ENCODE data around the gene PLCL1.

PLCL1 gene

DNA sequence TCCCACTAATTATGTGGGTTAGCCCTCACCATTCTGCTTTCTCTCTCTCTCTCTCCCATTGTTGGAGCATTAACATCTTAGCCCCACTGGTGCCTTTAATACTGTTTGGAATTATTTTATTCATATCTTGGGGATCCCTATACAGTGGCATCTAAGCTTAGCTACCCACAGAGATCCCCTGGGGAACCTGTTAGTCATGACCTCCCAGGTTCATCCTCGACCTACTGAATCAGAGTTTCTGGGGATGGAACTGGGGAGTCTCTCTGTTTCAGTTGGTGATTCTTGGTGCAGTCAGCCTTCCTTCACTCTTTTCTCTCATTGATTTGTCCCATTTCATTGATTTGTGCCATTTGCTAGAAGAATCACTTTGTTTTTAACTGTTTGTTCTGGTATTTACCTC lies 137.3 kb downstream of the PLCL1 start:
- no peak for TF ChIP-seq EZH2 (IDR thresholded peaks at IDR 0.05; ENCODE audit: borderline replicate concordance, low read length)
- TF ChIP-seq, protein P1, sequence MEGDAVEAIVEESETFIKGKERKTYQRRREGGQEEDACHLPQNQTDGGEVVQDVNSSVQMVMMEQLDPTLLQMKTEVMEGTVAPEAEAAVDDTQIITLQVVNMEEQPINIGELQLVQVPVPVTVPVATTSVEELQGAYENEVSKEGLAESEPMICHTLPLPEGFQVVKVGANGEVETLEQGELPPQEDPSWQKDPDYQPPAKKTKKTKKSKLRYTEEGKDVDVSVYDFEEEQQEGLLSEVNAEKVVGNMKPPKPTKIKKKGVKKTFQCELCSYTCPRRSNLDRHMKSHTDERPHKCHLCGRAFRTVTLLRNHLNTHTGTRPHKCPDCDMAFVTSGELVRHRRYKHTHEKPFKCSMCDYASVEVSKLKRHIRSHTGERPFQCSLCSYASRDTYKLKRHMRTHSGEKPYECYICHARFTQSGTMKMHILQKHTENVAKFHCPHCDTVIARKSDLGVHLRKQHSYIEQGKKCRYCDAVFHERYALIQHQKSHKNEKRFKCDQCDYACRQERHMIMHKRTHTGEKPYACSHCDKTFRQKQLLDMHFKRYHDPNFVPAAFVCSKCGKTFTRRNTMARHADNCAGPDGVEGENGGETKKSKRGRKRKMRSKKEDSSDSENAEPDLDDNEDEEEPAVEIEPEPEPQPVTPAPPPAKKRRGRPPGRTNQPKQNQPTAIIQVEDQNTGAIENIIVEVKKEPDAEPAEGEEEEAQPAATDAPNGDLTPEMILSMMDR (IDR thresholded peaks at IDR 0.05; ENCODE audit: low read length) = no peak
- H3K27ac ChIP-seq (ENCODE audit: low read depth, low read length, poor library complexity, severe bottlenecking) = no peak overlapping the region
- no peaks in the 10 kb centered on the region for H3K27me3 ChIP-seq (ENCODE audit: insufficient read depth, low read length)

DNA sequence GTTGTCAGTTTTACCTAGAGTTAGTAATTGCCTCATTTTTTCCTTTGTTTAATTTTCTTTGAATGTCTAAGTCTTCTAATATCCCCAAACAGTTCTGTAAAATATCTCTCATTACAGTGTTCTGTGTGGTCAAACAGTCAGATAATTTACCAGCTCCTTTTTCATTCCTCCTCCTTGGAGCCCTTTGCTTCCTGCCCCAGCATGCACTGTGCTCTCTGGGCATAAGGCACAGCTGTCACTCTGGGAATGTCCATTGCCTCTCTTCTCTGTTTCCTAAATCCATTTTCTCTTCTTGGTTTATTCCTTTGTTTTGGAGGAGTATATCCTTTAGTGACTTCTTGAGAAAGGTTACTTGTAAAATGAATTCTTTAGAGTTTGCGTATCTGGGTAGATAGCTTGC lies 139.3 kb downstream of the PLCL1 start:
- Histone ChIP-seq H3F3A (ENCODE audit: insufficient read depth, low read length) (no peaks in the 10 kb centered on the region), H3K9me3 (ENCODE audit: low read length) (no peaks in the 10 kb centered on the region), H3K4me1 (ENCODE audit: insufficient read depth, low read length, severe bottlenecking) (no peaks in the 10 kb centered on the region), H3K27me3 (ENCODE audit: insufficient read depth, low read length) (no peaks in the 10 kb centered on the region), H3K4me3 (ENCODE audit: low read depth, low read length, poor library complexity, severe bottlenecking) (no peak overlapping the region), H3K4me2 (ENCODE audit: low read length) (no peak overlapping the region), H2AFZ (ENCODE audit: low read length) (no peak overlapping the region), H3K9me2 (ENCODE audit: low read depth, low read length) (no peaks in the 10 kb centered on the region), H3K9ac (ENCODE audit: low read length) (no peak overlapping the region), H4K20me1 (ENCODE audit: insufficient read depth, low read length) (no peaks in the 10 kb centered on the region), H3K27ac (ENCODE audit: low read depth, low read length, poor library complexity, severe bottlenecking) (no peak overlapping the region), H3K79me2 (ENCODE audit: insufficient read depth, low read length) (no peaks in the 10 kb centered on the region), H3K36me3 (ENCODE audit: insufficient read depth, low read length) (no peaks in the 10 kb centered on the region)
- TF ChIP-seq EZH2 (IDR thresholded peaks at IDR 0.05; ENCODE audit: borderline replicate concordance, low read length) = no peak
- TF ChIP-seq, protein P1 (IDR thresholded peaks at IDR 0.05; ENCODE audit: low read length) = no peak

More for the DNA sequence above, 137.3 kb downstream of the PLCL1 start:
- Histone ChIP-seq H3K79me2 (ENCODE audit: insufficient read depth, low read length) (no peaks in the 10 kb centered on the region), H4K20me1 (ENCODE audit: insufficient read depth, low read length) (no peaks in the 10 kb centered on the region), H2AFZ (ENCODE audit: low read length) (no peak overlapping the region), H3K9ac (ENCODE audit: low read length) (no peak overlapping the region), H3F3A (ENCODE audit: insufficient read depth, low read length) (no peaks in the 10 kb centered on the region), H3K36me3 (ENCODE audit: insufficient read depth, low read length) (no peaks in the 10 kb centered on the region), H3K4me1 (ENCODE audit: insufficient read depth, low read length, severe bottlenecking) (no peaks in the 10 kb centered on the region), H3K4me3 (ENCODE audit: low read depth, low read length, poor library complexity, severe bottlenecking) (no peak overlapping the region), H3K9me3 (ENCODE audit: low read length) (no peaks in the 10 kb centered on the region), H3K9me2 (ENCODE audit: low read depth, low read length) (no peaks in the 10 kb centered on the region), H3K4me2 (ENCODE audit: low read length) (no peak overlapping the region)

DNA sequence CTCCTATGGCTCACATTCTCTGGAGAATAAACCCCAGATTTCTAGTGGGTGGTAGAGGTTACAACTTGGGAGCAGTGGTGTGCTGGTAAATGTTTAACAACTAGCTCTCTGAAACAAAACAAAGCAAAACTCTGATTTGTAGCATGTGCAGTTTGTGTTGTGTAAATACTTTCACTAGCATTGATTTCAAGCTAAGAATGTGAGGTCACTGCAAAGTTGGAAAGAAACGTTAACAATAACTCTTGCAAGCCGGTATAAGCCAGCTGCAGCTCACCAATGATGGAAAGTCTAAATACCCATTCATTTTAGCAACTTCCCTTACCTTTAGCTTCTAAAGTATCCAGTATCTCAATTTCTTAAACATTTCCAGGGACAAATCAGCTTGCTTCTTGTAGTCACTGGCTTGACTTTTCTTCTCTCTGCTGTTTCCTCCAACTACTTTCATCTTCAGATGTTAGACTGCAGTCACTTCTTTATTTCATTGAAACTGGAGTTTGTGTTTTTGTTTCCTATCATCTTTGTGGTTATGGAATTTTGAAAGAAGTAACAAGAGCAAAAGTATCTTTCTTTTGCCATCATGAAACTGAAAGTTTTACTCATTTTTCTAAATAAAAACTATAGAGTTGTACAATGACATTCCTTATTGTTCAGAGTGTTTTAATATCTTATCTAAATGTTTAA lies 140.2 kb downstream of the PLCL1 start:
- H3F3A ChIP-seq (ENCODE audit: insufficient read depth, low read length) = no peaks in the 10 kb centered on the region
- no peaks in the 10 kb centered on the region for H3K4me1 ChIP-seq (ENCODE audit: insufficient read depth, low read length, severe bottlenecking)
- H3K9me2 ChIP-seq (ENCODE audit: low read depth, low read length) = no peaks in the 10 kb centered on the region
- no peaks in the 10 kb centered on the region for H3K36me3 ChIP-seq (ENCODE audit: insufficient read depth, low read length)
- no peaks in the 10 kb centered on the region for H3K9me3 ChIP-seq (ENCODE audit: low read length)
- no peaks in the 10 kb centered on the region for H4K20me1 ChIP-seq (ENCODE audit: insufficient read depth, low read length)
- no peak overlapping the region for H3K4me3 ChIP-seq (ENCODE audit: low read depth, low read length, poor library complexity, severe bottlenecking)
- no peak overlapping the region for H3K4me2 ChIP-seq (ENCODE audit: low read length)
- no peak overlapping the region for H2AFZ ChIP-seq (ENCODE audit: low read length)
- H3K27ac ChIP-seq (ENCODE audit: low read depth, low read length, poor library complexity, severe bottlenecking) = no peak overlapping the region
- TF ChIP-seq EZH2 (IDR thresholded peaks at IDR 0.05; ENCODE audit: borderline replicate concordance, low read length) = no peak
- TF ChIP-seq, protein P1 (IDR thresholded peaks at IDR 0.05; ENCODE audit: low read length) = no peak
- H3K27me3 ChIP-seq (ENCODE audit: insufficient read depth, low read length) = no peaks in the 10 kb centered on the region
- H3K79me2 ChIP-seq (ENCODE audit: insufficient read depth, low read length) = no peaks in the 10 kb centered on the region
- no peak overlapping the region for H3K9ac ChIP-seq (ENCODE audit: low read length)
